Endothelial cell of umbilical vein (primary cell): ENCODE measurements around the gene MEX3C. TPM values are rescaled to one million over a fixed set of nuclear protein-coding genes. Genes with fewer than 3 reads are reported as not detected.

ENCODE experiments used
- BruUV-seq: library from RNA; stranded (reverse); fragments of 400-500 nt; replicated peaks from 2 replicates; lab custom pipeline; 2021; lab: Mats Ljungman, UMichigan
- CTCF ChIA-PET: fragments of 300-600, 350-600 bp; sonication (Branson Sonifier 250); formaldehyde crosslinking; loops from one replicate; lab custom pipeline; 2021; ENCODE audit warnings: antibody characterized with exemption, inconsistent platforms; lab: Charles Lee
- POLR2A ChIA-PET: fragments of 300-600, 350-600 bp; sonication (Branson Sonifier 250); formaldehyde crosslinking; loops from one replicate; lab custom pipeline; 2021; ENCODE audit warnings: antibody characterized with exemption, inconsistent platforms; lab: Charles Lee
- DNase-seq: peaks from one replicate; pipeline ENCODE4 v3.0.0-alpha.2; 2011; ENCODE audit warnings: low read depth, low spot score
- FAIRE-seq: peaks from 2 replicates; lab custom pipeline; 2011; peaks lifted over from hg19 to GRCh38; lab: Jason Lieb, UNC
- H2AFZ ChIP-seq: 2 replicates; pipeline ENCODE4 v1.6.0; 2012; ENCODE audit warnings: low read depth, low read length, control low read depth, inconsistent platforms
- H3K27ac ChIP-seq: 2 replicates; pipeline ENCODE4 v1.5.1; 2011; ENCODE audit warnings: low read depth, mild to moderate bottlenecking, control low read depth, low read length, moderate library complexity; ENCODE audit not compliant: insufficient read depth
- H3K27me3 ChIP-seq, 2 experiments: 2 replicates each; pipeline versions ENCODE4 v1.6.0 to v1.6.1; 2011; ENCODE audit warnings: low read length in 2 of 2, mixed read lengths in 1 of 2; ENCODE audit not compliant: control insufficient read depth in 2 of 2, insufficient read depth in 2 of 2
- H3K36me3 ChIP-seq, 2 experiments: 2 replicates in 1 of 2; 3 replicates in 1 of 2; pipeline ENCODE4 v1.5.1; 2011; ENCODE audit warnings: low read length in 2 of 2, mild to moderate bottlenecking in 1 of 2, moderate library complexity in 1 of 2; ENCODE audit not compliant: control insufficient read depth in 2 of 2, insufficient read depth in 2 of 2; ENCODE audit errors: extremely low read depth in 1 of 2
- H3K4me1 ChIP-seq: 3 replicates; pipeline ENCODE4 v1.5.1; 2011; ENCODE audit warnings: mild to moderate bottlenecking, low read length; ENCODE audit not compliant: control insufficient read depth, insufficient read depth; ENCODE audit errors: extremely low read depth
- H3K4me2 ChIP-seq: 2 replicates; pipeline ENCODE4 v1.6.1; 2011; ENCODE audit warnings: low read length, control low read depth, mixed read lengths; ENCODE audit not compliant: insufficient read depth
- H3K4me3 ChIP-seq, 3 experiments: fragments of 200-600 bp in 1 of 3; sonication (generic), shearing (Covaris generic) in 1 of 3; replicated peaks in 1 of 3; 2 replicates each; pipeline ENCODE4 v1.5.1; 2011 to 2016; ENCODE audit warnings: control low read depth in 3 of 3, low read length in 3 of 3, mild to moderate bottlenecking in 2 of 3, inconsistent platforms in 1 of 3, low read depth in 1 of 3, moderate library complexity in 1 of 3; ENCODE audit not compliant: insufficient read depth in 1 of 3
- H3K79me2 ChIP-seq: 2 replicates; pipeline ENCODE4 v1.6.0; 2012; ENCODE audit warnings: low read length, inconsistent platforms; ENCODE audit not compliant: control insufficient read depth, insufficient read depth
- H3K9ac ChIP-seq: replicated peaks from 2 replicates; pipeline ENCODE3; 2011; ENCODE audit warnings: low read length, control low read depth; ENCODE audit not compliant: insufficient read depth; ENCODE audit errors: extremely low read depth
- H3K9me1 ChIP-seq: replicated peaks from 3 replicates; pipeline ENCODE4 v1.6.0; 2011; ENCODE audit warnings: mild to moderate bottlenecking, low read length; ENCODE audit not compliant: control insufficient read depth, insufficient read depth; ENCODE audit errors: extremely low read depth
- H3K9me3 ChIP-seq: replicated peaks from 2 replicates; pipeline ENCODE4 v1.5.1; 2012; ENCODE audit warnings: low read length, inconsistent platforms; ENCODE audit not compliant: control insufficient read depth, insufficient read depth
- H4K20me1 ChIP-seq: replicated peaks from 2 replicates; pipeline ENCODE3; 2011; ENCODE audit warnings: mild to moderate bottlenecking, low read length; ENCODE audit not compliant: control insufficient read depth, insufficient read depth; ENCODE audit errors: extremely low read depth
- CTCF ChIP-seq, 2 donors: IDR thresholded peaks; 1 replicate in 1 of 2; 2 replicates in 1 of 2; pipeline ENCODE4 v1.5.1; 2011; ENCODE audit warnings: low read length in 2 of 2, mild to moderate bottlenecking in 2 of 2, moderate library complexity in 2 of 2, control low read depth in 1 of 2, inconsistent platforms in 1 of 2, low read depth in 1 of 2; ENCODE audit not compliant: insufficient read depth in 1 of 2; ENCODE audit errors: extremely low read depth in 1 of 2
- EZH2 ChIP-seq: IDR thresholded peaks from 2 replicates; pipeline ENCODE4 v1.6.1; 2012; ENCODE audit warnings: borderline replicate concordance, low read depth, mild to moderate bottlenecking, moderate library complexity, low read length, inconsistent platforms; ENCODE audit not compliant: severe bottlenecking
- FOS ChIP-seq: IDR thresholded peaks from 2 replicates; pipeline ENCODE4 v1.6.1; 2011; ENCODE audit warnings: mild to moderate bottlenecking, low read length, moderate library complexity, borderline replicate concordance; ENCODE audit not compliant: insufficient read depth
- GATA2 ChIP-seq: IDR thresholded peaks from 2 replicates; pipeline ENCODE4 v1.7.0; 2011; ENCODE audit warnings: low read depth, mild to moderate bottlenecking, moderate library complexity, mixed read lengths, low read length; ENCODE audit not compliant: insufficient read length, insufficient read depth
- JUN ChIP-seq: IDR thresholded peaks from 2 replicates; pipeline ENCODE4 v1.6.1; 2011; ENCODE audit warnings: borderline replicate concordance, low read depth; ENCODE audit not compliant: insufficient read length, insufficient read depth
- MAX ChIP-seq: IDR thresholded peaks from 2 replicates; pipeline ENCODE4 v1.6.1; 2011; ENCODE audit not compliant: insufficient read depth, insufficient read length
- MYC ChIP-seq: IDR thresholded peaks from one replicate; pipeline ENCODE4 v1.6.1; 2011; ENCODE audit warnings: mild to moderate bottlenecking, low read depth, low read length
- POLR2A ChIP-seq: IDR thresholded peaks from 2 replicates; pipeline ENCODE4 v1.6.1; 2012; ENCODE audit warnings: low read depth, mild to moderate bottlenecking, control low read depth, low read length
- POLR2AphosphoS5 ChIP-seq: IDR thresholded peaks from 2 replicates; pipeline ENCODE4 v1.6.1; 2012; ENCODE audit warnings: low read depth, mild to moderate bottlenecking, control low read depth, low read length, moderate library complexity; ENCODE audit not compliant: insufficient read depth
- dilution Hi-C: fragments of 300-500 bp; cut with MboI; formaldehyde crosslinking; loops from one replicate; pipeline ENCODE4 v1.15.0; 2019; ENCODE audit warnings: low sequenced_read_pairs; ENCODE audit not compliant: extremely low pct_ligation_motif_present
- intact Hi-C: fragments of 100-400 bp; cut with micrococcal nuclease; formaldehyde crosslinking; loops from one replicate; pipeline ENCODE4 v1.10.0; 2022
- polyA plus RNA-seq, 4 experiments: library from polyadenylated mRNA; depleted of rRNA in 3 of 4; stranded (reverse) in 3 of 4; unstranded in 1 of 4; fragments of >200 nt; gene quantifications; 2 replicates each; pipeline versions ENCODE4 v1.2.1 to v1.2.3, GENCODE V29; 2011 to 2012; ENCODE audit warnings: missing spikeins in 1 of 4
- total RNA-seq: library from RNA; stranded (reverse); gene quantifications from 2 replicates; pipeline ENCODE4 v1.2.3, GENCODE V29; 2021

MEX3C gene
- total and polyA plus RNA-seq, 2 donors (not counting 3 experiments of a cell fraction or from before 2014, with no cell fraction given), result 23.4 to 45.7 TPM

GRCh38 chr18:51165296-51165695 is 32.2 kb downstream of the MEX3C start:
- Histone ChIP-seq H2AFZ (no peak overlapping the region), H3K27me3 (no peaks in the 10 kb centered on the region), H3K9me3 (no peaks in the 10 kb centered on the region), H3K36me3 (no peaks in the 10 kb centered on the region), H3K4me3 (no peak overlapping the region), H4K20me1 (no peaks in the 10 kb centered on the region), H3K4me2 (no peak overlapping the region), H3K79me2 (no peaks in the 10 kb centered on the region), H3K9ac (no peak overlapping the region), H3K9me1 (no peaks in the 10 kb centered on the region), H3K27ac (no peak overlapping the region), H3K4me1 (no peaks in the 10 kb centered on the region)
- POLR2A ChIA-PET, result no interaction called here
- FAIRE-seq, result no peak
- DNase-seq, result no peak
- BruUV-seq, result no TSS peak
- CTCF ChIA-PET, result no interaction called here
- intact Hi-C loops (no loop called here), dilution Hi-C loops (no loop called here)
- TF ChIP-seq POLR2A (no peak), FOS (no peak), POLR2AphosphoS5 (no peak), EZH2 (no peak), CTCF (IDR thresholded peaks at IDR 0.05; ENCODE audit: extremely low read depth in 1 of 2, insufficient read depth in 1 of 2, low read depth in 1 of 2, low read length in 2 of 2) (no peak), MAX (no peak), MYC (no peak), GATA2 (no peak), JUN (no peak)
